Gastroesophageal sphincter (tissue), 3 donors: Measurements from ENCODE around the gene APOOL.

Source experiments
- CTCF ChIP-seq, 4 experiments: fragments of 200-600 bp in 2 of 4; fragments of 450-650 bp in 2 of 4; sonication (generic) in 1 of 4; IDR thresholded peaks; one replicate each; pipeline ENCODE4 v1.5.1; 2017 to 2019; ENCODE audit warnings: antibody characterized with exemption in 4 of 4, mild to moderate bottlenecking in 2 of 4, moderate library complexity in 2 of 4
- EP300 ChIP-seq: sonication (generic); formaldehyde crosslinking; IDR thresholded peaks from one replicate; pipeline ENCODE4 v1.6.1; 2017; ENCODE audit warnings: antibody characterized with exemption, mild to moderate bottlenecking
- POLR2A ChIP-seq, 2 donors: fragments of 450-650 bp; IDR thresholded peaks; one replicate each; pipeline ENCODE4 v1.6.1; 2017; ENCODE audit warnings: antibody characterized with exemption in 2 of 2, mild to moderate bottlenecking in 2 of 2, moderate library complexity in 1 of 2
- POLR2AphosphoS5 ChIP-seq: sonication (generic); formaldehyde crosslinking; IDR thresholded peaks from one replicate; pipeline ENCODE4 v1.6.1; 2017; ENCODE audit warnings: antibody characterized with exemption

- no peak for TF ChIP-seq POLR2A (IDR thresholded peaks at IDR 0.05)
- TF ChIP-seq CTCF (IDR thresholded peaks at IDR 0.05), result no peak
- no peak for TF ChIP-seq EP300
- no peak for TF ChIP-seq POLR2AphosphoS5
Observed at GRCh38 chrX:85065512-85066198, 62.0 kb downstream of the APOOL start.
